Activated CD4-positive, alpha-beta T cell treated with anti-CD3 and anti-CD28 coated beads, Interleukin-2, amount 50 U/mL, for 48 hours (primary cell): Measurements from ENCODE around the gene GNAO1.

ENCODE experiments used
- DNase-seq, 2 experiments: peaks; one replicate each; pipeline ENCODE4 v3.0.0-alpha.2; 2020

GNAO1 gene

GRCh38 chr16:56317998-56318826 is 126.9 kb downstream of the GNAO1 start:
- DNase-seq, result peak; percentile 81 to 85

GRCh38 chr16:56318827-56319140 is 127.5 kb downstream of the GNAO1 start:
- no peak for DNase-seq

DNA sequence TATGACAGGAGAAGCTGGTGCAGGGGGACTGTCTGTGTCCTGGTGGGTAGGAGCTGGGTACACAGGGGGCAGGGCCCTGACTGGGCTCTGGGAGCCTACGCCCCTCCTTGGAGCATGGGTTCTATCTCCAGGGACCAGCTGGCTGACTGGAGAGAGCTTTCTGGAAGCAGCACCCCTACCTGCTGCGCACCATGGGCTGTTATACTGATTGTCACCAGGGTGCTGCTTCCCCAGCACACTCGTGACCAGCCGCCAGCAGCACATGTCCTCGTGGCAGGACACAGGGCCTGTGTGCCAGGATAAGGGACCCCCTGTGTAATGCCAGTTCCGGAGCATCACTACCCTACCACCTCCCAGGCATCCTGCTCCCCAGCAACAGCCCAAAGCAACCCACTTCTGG is 128.1 kb downstream of the GNAO1 start:
- DNase-seq, result no peak

DNA sequence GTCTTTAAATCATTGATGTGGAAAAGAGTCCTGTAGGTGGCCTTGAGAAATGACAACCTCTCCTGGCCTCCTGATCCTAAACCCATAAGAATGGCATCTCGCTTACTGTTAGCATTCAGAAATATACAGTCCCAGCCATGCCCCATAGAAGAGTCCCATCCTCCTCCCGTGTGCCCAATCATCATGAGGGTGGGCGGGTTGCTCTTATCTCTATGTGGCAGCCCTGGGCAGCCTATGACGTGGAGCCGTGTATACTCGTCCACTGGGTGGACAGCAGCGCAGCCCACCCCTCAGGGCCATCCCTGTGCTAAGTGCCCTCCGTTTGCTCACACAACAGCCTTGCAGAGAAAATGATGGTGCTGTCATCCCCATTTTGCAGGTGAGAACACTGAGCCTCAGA is 128.8 kb downstream of the GNAO1 start:
- no peak for DNase-seq

DNA sequence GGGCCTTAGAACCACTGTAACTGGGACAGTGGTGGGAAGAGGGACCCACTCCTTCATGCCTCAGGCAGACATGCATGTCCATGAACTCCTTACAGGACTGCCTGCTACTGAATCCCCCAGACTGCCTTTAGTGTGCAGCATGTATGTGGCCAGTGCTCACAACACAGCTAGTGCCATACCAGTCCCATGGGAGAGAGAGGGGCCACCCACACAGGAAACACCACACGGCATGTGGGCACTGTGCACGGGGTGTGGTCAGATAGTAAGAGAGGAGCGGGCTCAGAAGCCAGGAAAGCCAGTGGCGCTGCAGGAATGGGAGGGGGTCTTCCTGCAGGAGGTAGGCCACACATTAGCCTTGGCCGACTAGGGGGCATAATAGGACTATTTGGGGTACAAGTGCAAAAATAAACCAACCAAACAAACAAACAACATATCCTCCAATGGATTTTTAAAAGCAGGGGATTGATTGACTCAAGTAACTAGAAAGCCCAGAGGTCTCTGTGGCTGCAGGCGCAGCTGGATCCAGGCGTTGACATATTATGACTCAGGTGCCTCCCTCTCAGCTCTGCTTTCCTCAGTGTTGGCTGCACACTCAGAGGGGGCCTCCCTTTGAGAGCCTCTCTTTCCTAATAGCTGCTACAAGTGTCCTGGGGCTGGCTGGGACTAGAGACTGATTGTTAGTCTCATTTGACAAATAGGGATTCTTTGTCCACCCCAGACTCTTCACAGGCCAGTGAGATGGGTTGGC is 129.7 kb downstream of the GNAO1 start:
- DNase-seq, result no peak

DNA sequence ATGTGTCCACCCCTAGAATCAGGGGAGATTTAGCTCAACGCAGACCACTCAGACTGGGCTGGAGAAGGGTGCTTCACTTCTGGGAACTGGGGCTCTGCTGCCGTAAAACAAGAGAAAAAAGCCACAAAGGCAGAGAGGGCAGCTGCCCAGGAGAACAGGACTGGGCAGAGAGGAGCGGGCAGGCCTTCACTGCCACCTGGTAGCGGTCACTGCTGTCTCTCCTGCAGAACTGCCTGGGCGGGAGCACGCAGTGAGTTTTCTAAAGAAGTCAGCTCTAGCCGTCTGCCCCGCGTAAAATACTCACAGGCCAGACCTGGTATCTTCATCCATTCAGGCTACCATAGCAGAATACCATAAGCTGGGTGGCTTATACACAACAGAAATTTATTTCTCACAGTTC is 130.3 kb downstream of the GNAO1 start:
- DNase-seq, result no peak

DNA sequence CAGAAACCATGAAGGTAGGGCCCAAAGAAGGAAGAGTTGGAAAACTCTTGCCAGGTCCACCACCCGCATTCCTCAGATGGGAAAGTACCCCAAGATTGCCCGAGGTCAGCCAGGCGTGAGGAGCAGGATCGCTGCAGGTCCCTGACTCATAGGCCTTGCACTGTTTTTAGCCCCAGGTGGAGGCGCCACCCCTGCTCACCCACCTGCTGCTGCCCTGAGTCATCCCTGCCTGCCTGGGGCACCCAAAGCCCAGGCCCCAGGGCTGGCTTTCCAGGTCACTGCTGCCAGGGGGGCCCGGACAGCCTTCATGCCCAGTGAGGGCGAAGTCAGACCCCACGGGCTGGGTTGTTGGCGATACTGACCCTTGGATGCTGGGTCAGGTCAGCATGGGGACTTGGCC is 133.1 kb downstream of the GNAO1 start:
- DNase-seq, result no peak

- no peak for DNase-seq
Measured at GRCh38 chr16:56325956-56326355, 134.7 kb downstream of the GNAO1 start.

DNA sequence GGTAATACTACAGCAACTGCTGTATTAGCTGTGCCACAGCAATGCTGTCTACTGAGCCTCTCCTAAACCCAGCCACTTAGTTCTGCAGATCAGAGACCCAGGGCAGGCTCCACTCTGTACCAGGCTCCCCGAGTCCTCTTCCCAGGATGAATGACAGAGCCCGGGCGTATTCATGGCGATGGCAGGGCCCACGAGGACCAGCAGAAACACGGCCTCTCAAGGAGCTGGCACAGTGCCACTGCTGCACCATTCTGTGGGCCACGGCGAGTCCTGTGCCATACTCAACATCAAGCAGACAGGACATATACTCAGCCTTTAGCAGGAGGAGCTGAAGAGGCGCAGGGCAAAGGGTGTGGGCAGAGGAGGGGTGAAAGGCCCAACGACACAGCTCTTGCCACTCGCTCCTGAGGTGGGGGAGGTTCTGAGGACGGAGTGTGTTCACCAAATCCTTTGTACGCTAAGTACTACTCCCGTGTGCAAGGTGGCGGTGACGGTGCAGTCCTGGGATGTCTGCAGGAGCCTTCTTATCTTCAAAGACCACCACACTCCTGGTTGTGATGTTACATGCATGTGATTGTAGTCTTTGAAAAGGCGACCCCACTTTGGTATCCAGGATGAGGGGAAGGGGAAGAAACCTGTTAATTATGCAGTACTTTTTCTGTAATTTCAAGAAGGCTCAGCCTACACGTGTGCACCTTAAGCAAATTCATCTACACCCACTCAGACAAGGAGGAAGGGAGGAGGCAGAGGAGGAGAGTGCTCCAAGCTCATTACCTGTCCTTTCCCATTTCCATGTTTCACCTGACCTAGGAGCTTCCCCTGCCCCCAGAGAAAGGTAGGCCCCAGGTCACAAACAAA is 136.0 kb downstream of the GNAO1 start:
- DNase-seq, result no peak

DNA sequence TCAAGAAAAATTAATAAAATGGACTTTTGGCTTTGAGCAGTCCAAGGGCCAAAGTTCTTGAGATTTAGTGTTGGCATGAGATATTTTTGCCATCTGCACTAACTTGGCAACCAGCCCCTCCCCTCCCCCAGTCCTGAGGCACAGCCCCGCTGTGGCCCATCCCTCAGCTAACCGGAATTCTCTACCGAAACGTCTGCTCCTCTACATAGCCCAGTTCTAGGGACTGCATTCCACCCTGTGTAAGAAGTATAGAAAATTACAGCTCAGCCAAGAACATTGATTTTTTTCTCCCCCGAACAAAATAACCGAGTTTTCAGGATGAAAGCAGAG is 136.6 kb downstream of the GNAO1 start:
- DNase-seq, result no peak

DNA sequence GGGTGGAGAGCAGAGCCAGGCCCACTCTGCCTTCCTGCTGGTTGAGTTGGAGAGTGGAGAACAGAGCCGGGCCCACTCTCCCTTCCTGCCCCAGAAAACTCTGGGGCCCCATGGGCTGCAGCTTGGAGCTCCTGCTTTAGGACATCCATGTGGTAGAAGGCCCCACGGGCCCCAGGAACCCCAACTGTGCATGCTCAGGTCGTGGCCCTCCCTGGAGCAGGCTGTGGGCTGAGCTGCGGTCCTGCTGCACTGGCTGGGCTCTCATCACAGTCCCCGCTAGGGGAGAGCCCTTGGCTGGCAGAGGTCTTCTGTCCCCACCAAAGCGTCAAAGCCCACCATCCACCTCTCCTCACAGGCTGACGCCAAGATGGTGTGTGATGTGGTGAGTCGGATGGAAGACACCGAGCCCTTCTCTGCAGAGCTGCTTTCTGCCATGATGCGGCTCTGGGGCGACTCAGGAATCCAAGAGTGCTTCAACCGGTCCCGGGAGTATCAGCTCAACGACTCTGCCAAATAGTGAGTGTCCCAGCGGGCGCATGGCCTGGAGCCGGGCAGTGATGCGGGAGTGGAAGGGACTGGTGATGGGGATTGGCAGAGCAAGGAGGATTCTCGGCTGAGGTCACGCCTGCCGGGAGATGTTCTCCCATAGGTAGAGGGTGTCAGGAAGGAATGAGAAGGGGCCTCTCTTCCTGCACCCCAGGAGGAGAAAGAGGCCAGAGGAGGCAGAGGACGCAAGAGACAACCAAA is 137.2 kb downstream of the GNAO1 start:
- DNase-seq, result no peak

- DNase-seq, result no peak
Measured at GRCh38 chr16:56329887-56330286, 138.6 kb downstream of the GNAO1 start.

- no peak for DNase-seq
Measured at GRCh38 chr16:56330476-56330875, 139.2 kb downstream of the GNAO1 start.

DNA sequence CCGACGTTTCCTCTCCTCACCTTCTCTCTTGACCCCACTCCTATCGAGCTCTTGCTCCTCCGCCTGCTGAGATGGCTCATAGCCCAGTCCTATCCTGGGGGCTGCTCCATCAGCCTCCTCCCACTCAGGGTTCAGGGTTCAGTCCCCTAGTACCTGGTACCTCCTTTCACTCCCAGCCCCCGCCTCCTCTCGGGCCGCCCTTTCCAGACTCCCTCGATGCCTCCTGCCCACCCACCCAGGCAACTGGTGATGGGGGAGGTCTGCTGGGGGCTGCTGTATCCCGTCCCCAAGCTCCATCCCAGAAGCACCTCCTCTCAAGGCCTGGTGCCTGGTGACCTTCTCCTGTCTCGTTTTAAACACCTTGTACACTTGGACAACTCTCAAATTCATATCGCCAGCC is 140.1 kb downstream of the GNAO1 start:
- DNase-seq, result no peak

DNA sequence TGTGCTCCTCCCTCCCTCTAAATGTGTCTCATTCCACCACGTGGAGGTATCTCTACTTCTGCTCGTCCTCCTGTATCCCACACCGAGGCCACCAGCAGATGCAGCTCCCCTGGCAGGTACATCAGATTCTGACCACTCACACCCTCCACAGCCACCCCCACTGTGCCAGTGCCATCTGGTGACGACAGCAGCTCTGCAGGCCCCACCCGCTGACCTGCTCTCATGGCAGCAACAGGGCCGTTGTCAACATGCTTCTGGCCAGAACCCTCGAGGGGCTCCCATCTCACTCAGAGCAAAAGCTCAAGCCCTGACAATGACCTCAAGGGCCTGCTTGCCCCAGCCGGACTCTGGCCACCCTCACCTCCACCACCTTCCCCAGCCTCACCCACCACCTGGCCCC is 140.6 kb downstream of the GNAO1 start:
- no peak for DNase-seq

- DNase-seq, result peak; percentile 11 to 12
Measured at GRCh38 chr16:56332464-56333079, 141.3 kb downstream of the GNAO1 start.

DNA sequence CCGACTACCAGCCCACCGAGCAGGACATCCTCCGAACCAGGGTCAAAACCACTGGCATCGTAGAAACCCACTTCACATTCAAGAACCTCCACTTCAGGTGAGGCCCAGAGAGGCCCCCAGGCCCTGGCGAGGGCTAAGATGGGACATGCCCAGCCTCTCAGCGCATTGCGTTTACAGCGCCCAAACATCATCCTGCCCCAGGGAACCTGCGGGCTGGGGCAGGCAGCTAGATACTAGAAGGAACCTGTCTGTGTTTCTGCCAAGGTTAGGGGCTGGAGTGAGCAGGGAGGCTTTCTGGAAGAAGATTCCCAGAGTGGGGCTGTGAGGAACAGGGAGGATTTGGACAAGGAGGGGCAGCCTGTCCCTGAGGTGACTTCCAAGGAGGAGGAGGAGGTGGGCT is 143.5 kb downstream of the GNAO1 start:
- no peak for DNase-seq

DNA sequence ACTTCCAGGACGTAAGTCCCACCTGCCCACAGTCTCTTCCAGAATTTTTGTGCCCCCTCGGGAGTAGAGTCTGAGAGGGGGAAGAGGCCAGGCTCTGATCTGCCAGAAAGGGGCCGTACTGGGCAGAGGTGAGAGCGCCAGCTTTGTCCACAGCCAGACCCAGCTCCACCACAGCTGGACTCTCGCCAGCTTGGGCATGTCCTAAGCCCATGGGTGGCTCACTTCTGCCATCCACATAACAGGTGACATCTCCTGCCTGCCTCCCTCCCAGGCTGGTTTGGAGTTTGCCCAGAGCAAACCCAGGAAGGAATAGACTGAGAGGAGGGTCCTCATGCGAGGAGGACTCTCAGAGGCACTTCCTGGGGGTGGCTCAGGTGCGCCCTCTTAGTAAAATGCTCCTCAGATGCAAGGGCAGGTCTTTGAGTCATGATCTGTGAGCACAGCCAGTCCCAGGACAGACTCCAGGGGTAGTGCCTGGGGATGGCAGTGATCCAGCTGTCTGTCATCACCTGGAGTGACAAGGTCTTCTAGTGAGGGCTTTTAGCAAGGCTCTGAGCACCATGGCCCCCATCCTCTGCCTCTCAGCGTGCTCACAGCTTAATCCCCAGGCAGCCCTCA is 144.9 kb downstream of the GNAO1 start:
- no peak for DNase-seq

- DNase-seq, result no peak
Measured at GRCh38 chr16:56336711-56337110, 145.4 kb downstream of the GNAO1 start.

GRCh38 chr16:56337131-56337857 is 146.0 kb downstream of the GNAO1 start:
- DNase-seq, result no peak

DNA sequence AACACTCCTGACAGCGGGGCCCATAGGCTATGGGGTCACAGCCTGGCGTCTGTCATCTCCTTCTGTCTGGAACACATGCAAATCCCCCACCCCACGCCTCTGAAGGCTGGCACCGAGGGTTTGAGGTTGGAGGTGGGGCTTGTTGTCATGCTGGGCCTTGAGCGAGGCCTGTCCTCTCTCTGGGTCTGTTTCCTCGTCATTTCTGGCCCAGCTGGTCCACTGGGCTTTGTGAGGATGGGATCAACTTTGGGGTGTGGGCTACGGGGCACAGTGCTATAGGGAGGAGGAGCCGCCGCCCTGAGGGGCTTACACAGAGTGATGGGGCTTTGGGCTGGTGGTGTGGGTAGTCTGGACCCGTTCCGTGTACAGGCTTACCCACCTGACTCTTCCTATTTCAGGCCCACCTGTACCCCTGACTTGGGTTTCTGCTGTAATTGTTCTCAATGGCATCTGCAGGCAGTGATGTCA is 146.6 kb downstream of the GNAO1 start:
- DNase-seq, result no peak
